LNCaP clone FGC (cell line): Measurements from ENCODE around the gene BEND2.

Experiments
- DNase-seq: peaks from one replicate; pipeline ENCODE4 v3.0.0-alpha.2; 2011; ENCODE audit warnings: low read depth
- H3K4me3 ChIP-seq: 2 replicates; pipeline ENCODE4 v1.5.1; 2011; ENCODE audit warnings: mild to moderate bottlenecking, low read depth, low read length, control low read depth
- CTCF ChIP-seq: IDR thresholded peaks from 2 replicates; pipeline ENCODE4 v1.5.1; 2012; ENCODE audit warnings: mild to moderate bottlenecking; ENCODE audit not compliant: control insufficient read depth, insufficient read depth; ENCODE audit errors: extremely low read depth

BEND2 gene

GRCh38 chrX:18172970-18173369 is 47.7 kb downstream of the BEND2 start:
- no peak for TF ChIP-seq CTCF

GRCh38 chrX:18170910-18171309 is 49.8 kb downstream of the BEND2 start:
- TF ChIP-seq CTCF, result no peak
- no peak overlapping the region for H3K4me3 ChIP-seq

More at GRCh38 chrX:18172970-18173369, 47.7 kb downstream of the BEND2 start:
- no peak for DNase-seq
- H3K4me3 ChIP-seq, result no peak overlapping the region

GRCh38 chrX:18166068-18166467 is 54.6 kb downstream of the BEND2 start:
- no peak for TF ChIP-seq CTCF
- DNase-seq, result no peak
- H3K4me3 ChIP-seq, result no peak overlapping the region

More at GRCh38 chrX:18170910-18171309, 49.8 kb downstream of the BEND2 start:
- DNase-seq, result no peak

GRCh38 chrX:18160369-18160768 is 60.3 kb downstream of the BEND2 start:
- H3K4me3 ChIP-seq, result no peak overlapping the region
- no peak for TF ChIP-seq CTCF
- DNase-seq, result no peak

- DNase-seq, result no peak
- no peak for TF ChIP-seq CTCF
- H3K4me3 ChIP-seq, result no peak overlapping the region
Observed at GRCh38 chrX:18158963-18159362, 61.7 kb downstream of the BEND2 start.

- no peak for DNase-seq
- no peak overlapping the region for H3K4me3 ChIP-seq
- TF ChIP-seq CTCF, result no peak
Observed at GRCh38 chrX:18151649-18152048, 69.0 kb downstream of the BEND2 start.

- H3K4me3 ChIP-seq, result no peak overlapping the region
- no peak for TF ChIP-seq CTCF
- DNase-seq, result no peak
Observed at GRCh38 chrX:18151157-18151556, 69.5 kb downstream of the BEND2 start.
